BJ (cell line): ENCODE measurements around the gene EYA3. TPM values are rescaled to one million over a fixed set of nuclear protein-coding genes. Genes with fewer than 3 reads are reported as not detected.

Experiments used
- CTCF ChIA-PET: fragments of 350-600 bp; formaldehyde crosslinking; extraction: SDS; loops from one replicate; lab custom pipeline; 2021; ENCODE audit warnings: antibody characterized with exemption, inconsistent platforms; lab: Yijun Ruan, JAX
- POLR2A ChIA-PET: fragments of 300-600 bp; sonication (Branson Sonifier 250); formaldehyde crosslinking; extraction: SDS; loops from one replicate; lab custom pipeline; 2021; ENCODE audit warnings: antibody characterized with exemption; lab: Charles Lee
- DNase-seq: peaks from one replicate; pipeline ENCODE4 v3.0.0-alpha.2; 2011; ENCODE audit warnings: low read depth
- H3K27me3 ChIP-seq: 2 replicates; pipeline ENCODE4 v1.6.0; 2011; ENCODE audit warnings: low read length; ENCODE audit not compliant: control insufficient read depth, insufficient read depth
- H3K36me3 ChIP-seq: 2 replicates; pipeline ENCODE4 v1.5.1; 2011; ENCODE audit warnings: low read length; ENCODE audit not compliant: control insufficient read depth, insufficient read depth
- H3K4me3 ChIP-seq: 2 replicates; pipeline ENCODE4 v1.5.1; 2011; ENCODE audit warnings: low read depth, mild to moderate bottlenecking, control low read depth, low read length
- polyA plus RNA-seq: library from polyadenylated mRNA; depleted of rRNA; stranded (reverse); fragments of >200 nt; gene quantifications from 2 replicates; pipeline ENCODE4 v1.2.3, GENCODE V29; 2011
- TF ChIP-seq, protein P1 (sequence below): IDR thresholded peaks from 2 replicates; pipeline ENCODE4 v1.5.1; 2011; ENCODE audit warnings: low read depth, mild to moderate bottlenecking, control low read depth, inconsistent platforms, low read length, moderate library complexity; ENCODE audit not compliant: insufficient read depth

The EYA3 gene
- polyA plus RNA-seq, 1 experiment = 8.6 TPM

DNA sequence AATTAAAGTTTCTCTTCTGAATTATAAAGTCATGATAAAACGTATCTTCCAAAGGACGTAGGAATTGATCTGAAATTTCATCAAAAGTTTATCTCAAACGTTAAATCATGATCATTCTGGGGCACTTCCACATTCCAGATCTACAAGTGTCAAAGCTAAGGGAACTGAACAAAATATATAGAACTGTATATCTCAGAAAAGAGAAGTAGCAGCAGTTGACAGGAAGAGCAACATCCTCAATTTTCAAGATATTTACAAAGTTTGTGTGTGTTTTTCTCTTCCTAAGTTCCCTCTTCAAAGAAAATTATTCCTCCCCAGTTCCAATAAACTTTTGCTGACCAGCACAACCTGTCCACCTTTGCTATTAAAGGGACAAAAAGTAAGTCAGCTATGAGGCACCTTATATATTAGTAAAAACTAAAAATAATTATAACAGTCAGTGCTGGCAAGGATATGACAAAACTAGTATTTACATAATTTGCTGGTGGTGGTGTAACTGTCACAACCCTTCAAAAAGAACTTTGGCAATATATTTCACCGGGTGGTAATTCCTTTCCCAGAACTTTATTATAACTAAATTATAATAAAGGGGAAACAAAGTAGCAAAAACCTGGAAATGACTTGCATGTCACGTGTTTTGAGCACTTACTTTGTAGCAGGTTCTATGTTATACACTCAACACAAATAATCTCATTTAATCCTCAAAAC lies 38.5 kb upstream of the EYA3 start:
- no peak for DNase-seq
- H3K36me3 ChIP-seq = no peaks in the 10 kb centered on the region
- CTCF ChIA-PET = no interaction called here
- no peak overlapping the region for H3K4me3 ChIP-seq
- TF ChIP-seq, protein P1, sequence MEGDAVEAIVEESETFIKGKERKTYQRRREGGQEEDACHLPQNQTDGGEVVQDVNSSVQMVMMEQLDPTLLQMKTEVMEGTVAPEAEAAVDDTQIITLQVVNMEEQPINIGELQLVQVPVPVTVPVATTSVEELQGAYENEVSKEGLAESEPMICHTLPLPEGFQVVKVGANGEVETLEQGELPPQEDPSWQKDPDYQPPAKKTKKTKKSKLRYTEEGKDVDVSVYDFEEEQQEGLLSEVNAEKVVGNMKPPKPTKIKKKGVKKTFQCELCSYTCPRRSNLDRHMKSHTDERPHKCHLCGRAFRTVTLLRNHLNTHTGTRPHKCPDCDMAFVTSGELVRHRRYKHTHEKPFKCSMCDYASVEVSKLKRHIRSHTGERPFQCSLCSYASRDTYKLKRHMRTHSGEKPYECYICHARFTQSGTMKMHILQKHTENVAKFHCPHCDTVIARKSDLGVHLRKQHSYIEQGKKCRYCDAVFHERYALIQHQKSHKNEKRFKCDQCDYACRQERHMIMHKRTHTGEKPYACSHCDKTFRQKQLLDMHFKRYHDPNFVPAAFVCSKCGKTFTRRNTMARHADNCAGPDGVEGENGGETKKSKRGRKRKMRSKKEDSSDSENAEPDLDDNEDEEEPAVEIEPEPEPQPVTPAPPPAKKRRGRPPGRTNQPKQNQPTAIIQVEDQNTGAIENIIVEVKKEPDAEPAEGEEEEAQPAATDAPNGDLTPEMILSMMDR = no peak
- peaks cover 2% of the 10 kb centered on the region for H3K27me3 ChIP-seq
- POLR2A ChIA-PET = interaction anchor here (0.6 kb wide), 1 partner anchor 109 kb away, joined by 10 read pairs; the partner anchor contains the start of gene ATP5IF1

DNA sequence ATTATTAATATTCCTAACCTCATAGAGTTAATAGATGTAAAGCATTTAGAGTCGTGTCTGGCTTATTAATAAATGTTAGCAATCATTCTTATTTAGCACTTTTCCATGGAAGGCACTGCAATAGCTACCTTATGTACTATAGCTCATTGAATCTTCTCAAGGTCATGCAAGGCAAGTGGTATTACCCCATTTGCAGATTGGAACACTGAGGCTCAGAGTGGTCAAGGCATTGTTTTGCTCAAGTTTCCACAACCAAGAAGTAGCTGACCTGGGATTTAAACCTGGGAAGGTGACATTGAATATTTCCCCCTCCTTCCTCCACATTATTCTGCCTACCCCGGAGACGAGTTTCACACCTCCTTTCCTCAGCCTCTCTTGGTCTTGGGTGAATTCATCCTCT lies 37.8 kb upstream of the EYA3 start:
- CTCF ChIA-PET = no interaction called here
- Histone ChIP-seq H3K36me3 (no peaks in the 10 kb centered on the region), H3K27me3 (peaks cover 2% of the 10 kb centered on the region), H3K4me3 (no peak overlapping the region)
- no peak for DNase-seq
- TF ChIP-seq, protein P1 = no peak
- POLR2A ChIA-PET = interaction anchor here (0.6 kb wide), 1 partner anchor 110 kb away, joined by 10 read pairs; the partner anchor contains the start of gene ATP5IF1

DNA sequence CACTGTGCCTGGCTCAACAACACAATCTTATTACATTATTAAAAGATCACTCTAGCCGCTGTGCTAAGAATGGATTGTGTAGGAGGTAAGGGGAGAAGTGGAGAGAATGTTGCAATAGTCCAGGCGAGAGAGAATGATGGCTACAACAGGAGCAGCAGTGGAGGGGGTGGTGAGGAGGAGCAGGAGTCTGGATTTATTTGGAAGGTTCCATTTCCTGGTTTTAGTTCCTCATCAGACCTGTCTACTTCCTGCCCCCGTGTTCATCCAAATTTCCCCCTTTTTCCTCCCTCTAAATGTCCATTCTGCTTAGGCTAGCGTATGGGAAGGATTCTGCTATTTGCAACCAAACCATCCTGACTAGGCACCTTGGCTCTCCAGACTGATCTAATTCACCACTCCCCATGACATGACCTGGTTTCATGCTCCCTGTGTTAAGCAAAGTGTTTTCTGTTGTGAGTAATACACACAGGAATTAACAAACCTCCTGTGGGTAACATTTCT lies 35.1 kb upstream of the EYA3 start:
- CTCF ChIA-PET = interaction anchor here (1.2 kb wide), 1 partner anchor 10 kb away, joined by 3 read pairs; no protein-coding TSS in a partner anchor
- POLR2A ChIA-PET = interaction anchor here (0.5 kb wide), 1 partner anchor 14 kb away, joined by 3 read pairs; no protein-coding TSS in a partner anchor
- TF ChIP-seq, protein P1 = no peak
- H3K36me3 ChIP-seq = no peaks in the 10 kb centered on the region
- no peak overlapping the region for H3K4me3 ChIP-seq
- DNase-seq = no peak
- peaks cover 2% of the 10 kb centered on the region for H3K27me3 ChIP-seq

DNA sequence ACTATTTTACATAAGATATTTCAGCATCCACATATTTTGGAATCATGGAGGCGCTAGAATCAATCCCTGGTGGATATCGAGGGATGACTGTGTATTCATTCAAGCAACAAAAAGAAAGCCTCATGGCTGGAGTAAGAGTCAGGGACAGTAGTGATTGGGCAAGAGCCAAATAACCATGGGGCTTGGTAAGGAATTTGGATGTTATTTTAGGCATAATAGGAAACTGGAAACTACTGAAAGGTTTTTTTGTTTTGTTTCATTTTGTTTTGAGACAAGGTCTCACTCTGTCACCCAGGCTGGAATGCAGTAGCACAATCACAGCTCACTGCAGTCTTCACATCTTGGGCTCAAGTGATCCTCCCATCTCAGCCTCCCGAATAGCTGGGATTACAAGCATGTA lies 33.8 kb upstream of the EYA3 start:
- CTCF ChIA-PET = no interaction called here
- POLR2A ChIA-PET = no interaction called here
- TF ChIP-seq, protein P1 = no peak

DNA sequence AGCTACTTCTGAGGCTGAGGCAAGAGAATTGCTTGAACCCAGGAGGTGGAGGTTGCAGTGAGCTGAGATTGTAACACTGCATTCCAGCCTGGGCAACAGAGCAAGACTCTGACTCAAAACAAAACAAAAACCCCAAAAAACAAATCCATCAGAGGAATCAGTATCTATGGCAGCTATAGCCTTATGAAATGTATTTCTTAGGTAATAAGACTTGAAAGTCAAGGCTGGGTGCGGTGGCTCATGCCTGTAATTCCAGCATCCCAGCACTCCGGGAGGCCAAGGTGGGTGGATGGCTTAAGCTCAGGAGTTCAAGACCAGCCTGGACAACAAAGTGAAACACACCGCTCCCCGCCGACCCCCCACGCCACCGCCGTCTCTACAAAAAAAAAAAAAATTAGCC lies 31.1 kb upstream of the EYA3 start:
- Histone ChIP-seq H3K27me3 (no peaks in the 10 kb centered on the region), H3K4me3 (no peak overlapping the region), H3K36me3 (no peaks in the 10 kb centered on the region)
- ChIA-PET CTCF (interaction anchor here (0.6 kb wide), 1 partner anchor 26 kb away, joined by 3 read pairs; no protein-coding TSS in a partner anchor), POLR2A (no interaction called here)
- TF ChIP-seq, protein P1 = no peak
- no peak for DNase-seq

More for the DNA sequence above, 33.8 kb upstream of the EYA3 start:
- peaks cover 2% of the 10 kb centered on the region for H3K27me3 ChIP-seq
- no peaks in the 10 kb centered on the region for H3K36me3 ChIP-seq
- DNase-seq = no peak
- H3K4me3 ChIP-seq = no peak overlapping the region
